HCEC 1CT (cell line): ENCODE measurements around the gene LKAAEAR1.
"Not testable (repeated sequence)": the region's sequence is repeated elsewhere in the genome, so short reads cannot be mapped to it uniquely, and the experiment has no call there.

Source experiments
- DNase-seq: peaks from one replicate; pipeline ENCODE4 v3.0.0-alpha.2; 2017

LKAAEAR1 gene

GRCh38 chr20:64096535-64096934 is 12.3 kb upstream of the LKAAEAR1 start:
- DNase-seq = no peak

GRCh38 chr20:64095927-64096326 is 11.7 kb upstream of the LKAAEAR1 start:
- no peak for DNase-seq

- DNase-seq = no peak
Measured at GRCh38 chr20:64095455-64095854, 11.3 kb upstream of the LKAAEAR1 start.

- no peak for DNase-seq
Measured at GRCh38 chr20:64093013-64093503, 8.9 kb upstream of the LKAAEAR1 start.

- no peak for DNase-seq
Measured at GRCh38 chr20:64092258-64093012, 8.2 kb upstream of the LKAAEAR1 start.

GRCh38 chr20:64091770-64092169 is 7.6 kb upstream of the LKAAEAR1 start:
- no peak for DNase-seq

GRCh38 chr20:64091340-64091739 is 7.1 kb upstream of the LKAAEAR1 start:
- no peak for DNase-seq

- DNase-seq = no peak
Measured at GRCh38 chr20:64090165-64090564, 6.0 kb upstream of the LKAAEAR1 start.

GRCh38 chr20:64088586-64088985 is 4.4 kb upstream of the LKAAEAR1 start:
- not testable (repeated sequence) for DNase-seq

GRCh38 chr20:64087226-64087825 is 3.1 kb upstream of the LKAAEAR1 start:
- not testable (repeated sequence) for DNase-seq

- no peak for DNase-seq
Measured at GRCh38 chr20:64086801-64087200, 2.6 kb upstream of the LKAAEAR1 start.

GRCh38 chr20:64084685-64085152 is 521 bp upstream of the LKAAEAR1 start:
- no peak for DNase-seq

- DNase-seq = peak; percentile 47
Measured at GRCh38 chr20:64083378-64083803, 807 bp downstream of the LKAAEAR1 start.

- no peak for DNase-seq
Measured at GRCh38 chr20:64082820-64083377, 1.3 kb downstream of the LKAAEAR1 start.

- DNase-seq = no peak
Measured at GRCh38 chr20:64082126-64082731, 2.0 kb downstream of the LKAAEAR1 start.

- no peak for DNase-seq
Measured at GRCh38 chr20:64081624-64081964, 2.6 kb downstream of the LKAAEAR1 start.

- no peak for DNase-seq
Measured at GRCh38 chr20:64080813-64081623, 3.2 kb downstream of the LKAAEAR1 start.

GRCh38 chr20:64080013-64080812 is 4.0 kb downstream of the LKAAEAR1 start, which contains the start of gene OPRL1:
Gene OPRL1 (plus strand): TSS chr20:64080082. CDS start chr20:64092721, 12,639 bp downstream.
- DNase-seq = peak; percentile 9

GRCh38 chr20:64079273-64080012 is 4.8 kb downstream of the LKAAEAR1 start, which contains the start of gene RGS19:
Gene RGS19 (minus strand): TSS chr20:64079518. CDS start chr20:64076886, 2,632 bp downstream.
- peak; percentile 43 for DNase-seq

- no peak for DNase-seq
Measured at GRCh38 chr20:64078934-64079272, 5.3 kb downstream of the LKAAEAR1 start.
